ENCODE results near the gene INPP4B. TPM values are rescaled to one million over a fixed set of nuclear protein-coding genes. Genes with fewer than 3 reads are reported as not detected.

INPP4B gene
- total and polyA plus RNA-seq, 2 experiments from 2014 or later = 20.3 to 27.5 TPM

DNA sequence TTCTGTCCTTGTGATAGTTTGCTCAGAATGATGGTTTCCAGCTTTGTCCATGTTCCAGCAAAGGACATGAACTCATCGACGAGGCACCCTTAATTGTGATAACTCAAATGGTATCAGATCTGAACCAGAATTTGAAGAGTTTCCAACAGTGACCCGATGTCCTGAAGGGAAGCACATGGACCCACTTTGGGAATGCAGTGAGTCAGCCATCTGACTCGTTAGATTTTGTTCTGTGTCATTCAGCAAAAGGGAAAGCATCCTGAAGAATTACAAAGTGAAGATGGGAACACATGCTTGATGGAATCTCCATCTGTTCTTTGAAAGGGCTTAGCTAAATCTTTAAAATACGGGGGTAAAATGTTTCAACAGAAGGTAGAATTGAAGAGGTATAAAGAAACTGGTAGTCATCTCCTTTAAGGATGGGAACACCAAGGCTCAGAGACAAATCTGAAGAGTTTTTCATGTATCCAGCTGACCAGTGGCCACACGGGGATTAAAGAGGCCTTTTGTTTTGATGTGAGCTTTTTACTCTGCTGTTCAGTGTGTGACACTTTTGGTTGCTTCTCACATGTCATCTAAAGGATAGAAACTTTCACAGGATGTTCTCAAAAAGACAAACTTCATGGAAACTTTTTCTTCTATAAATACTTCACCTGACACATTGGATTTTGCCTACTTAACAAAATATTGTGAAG lies 393.8 kb downstream of the INPP4B start:
- Histone ChIP-seq H2AFZ (peak overlapping the region; percentile 38), H3K9me3 (ENCODE audit: low read depth) (no peaks in the 10 kb centered on the region), H3K9ac (no peak overlapping the region), H3F3A (ENCODE audit: insufficient read depth) (peaks cover 6% of the 10 kb centered on the region; the same call in 1 of the 2 replicates), H3K36me3 (ENCODE audit: low read depth) (no peaks in the 10 kb centered on the region), H3K27me3 (replicated peaks; ENCODE audit: insufficient read depth) (no peaks in the 10 kb centered on the region), H4K20me1 (ENCODE audit: insufficient read depth) (no peaks in the 10 kb centered on the region), H3K79me2 (ENCODE audit: insufficient read depth) (no peaks in the 10 kb centered on the region), H3K4me2 (ENCODE audit: unreplicated experiment) (no peak overlapping the region), H3K9me2 (ENCODE audit: insufficient read depth) (no peaks in the 10 kb centered on the region), H3K4me1 (ENCODE audit: insufficient read depth) (peaks cover 6% of the 10 kb centered on the region; the same call in 1 of the 2 replicates), H3K27ac (no peak overlapping the region), H3K4me3 (no peak overlapping the region)
- TF ChIP-seq EZH2phosphoT487 (IDR thresholded peaks at IDR 0.05; ENCODE audit: insufficient read depth, low read depth) (no peak), EZH2 (IDR thresholded peaks at IDR 0.05; ENCODE audit: insufficient read depth, poor library complexity, severe bottlenecking) (no peak)
- 35 to 45% methylated on average over 6 of the region's 6 CpGs for WGBS, 2 experiments (ENCODE audit: low coverage in 1 of 2, low lambda C conversion rate in 2 of 2, missing lambda C conversion rate in 2 of 2)
- DNase-seq = peak; percentile 66
- in situ Hi-C loops (cut with MboI) = no loop called here

DNA sequence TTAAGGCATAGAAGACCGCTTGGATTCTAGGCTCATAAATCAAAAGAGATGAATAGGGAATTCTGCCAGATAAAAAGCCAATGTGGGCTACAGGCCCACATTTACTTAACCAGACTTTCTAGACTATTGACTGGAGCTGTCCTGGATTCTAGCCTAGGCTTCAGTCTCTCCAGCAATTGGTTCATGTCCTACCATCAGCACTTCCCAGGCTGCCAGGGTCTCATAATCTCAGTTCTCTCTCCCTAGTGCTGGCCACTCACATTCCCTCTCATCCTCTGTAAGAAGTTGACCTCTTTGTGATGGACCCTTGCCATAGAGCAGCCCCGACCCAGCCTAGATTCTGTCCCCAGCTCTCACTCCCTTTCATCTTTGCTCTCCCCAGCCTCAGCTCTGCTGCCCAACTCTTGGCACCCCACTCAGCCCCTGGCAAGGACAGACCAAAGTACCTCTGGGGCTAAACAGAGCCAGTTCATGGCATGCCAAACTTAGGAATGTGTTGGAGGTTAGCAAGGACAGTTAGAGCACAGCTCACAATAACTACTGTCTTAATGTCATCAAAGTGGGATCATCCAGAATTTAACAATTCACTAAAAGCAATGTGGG lies 396.2 kb downstream of the INPP4B start:
- H3K27ac ChIP-seq = no peak overlapping the region
- no peaks in the 10 kb centered on the region for H3K9me2 ChIP-seq (ENCODE audit: insufficient read depth)
- peaks cover 6% of the 10 kb centered on the region; the same call in 1 of the 2 replicates for H3F3A ChIP-seq (ENCODE audit: insufficient read depth)
- H3K9me3 ChIP-seq (ENCODE audit: low read depth) = no peaks in the 10 kb centered on the region
- H4K20me1 ChIP-seq (ENCODE audit: insufficient read depth) = no peaks in the 10 kb centered on the region
- in situ Hi-C loops (cut with MboI) = no loop called here
- no peaks in the 10 kb centered on the region for H3K79me2 ChIP-seq (ENCODE audit: insufficient read depth)
- no peak overlapping the region for H3K4me3 ChIP-seq
- DNase-seq = no peak
- TF ChIP-seq EZH2 (IDR thresholded peaks at IDR 0.05; ENCODE audit: insufficient read depth, poor library complexity, severe bottlenecking) = no peak
- no peak for TF ChIP-seq EZH2phosphoT487 (IDR thresholded peaks at IDR 0.05; ENCODE audit: insufficient read depth, low read depth)
- peaks cover 6% of the 10 kb centered on the region; the same call in 1 of the 2 replicates for H3K4me1 ChIP-seq (ENCODE audit: insufficient read depth)
- no peaks in the 10 kb centered on the region for H3K27me3 ChIP-seq (replicated peaks; ENCODE audit: insufficient read depth)
- no peaks in the 10 kb centered on the region for H3K36me3 ChIP-seq (ENCODE audit: low read depth)
- no peak overlapping the region for H3K4me2 ChIP-seq (ENCODE audit: unreplicated experiment)
- no peak overlapping the region for H3K9ac ChIP-seq
- no peak overlapping the region for H2AFZ ChIP-seq
- WGBS, 2 experiments (ENCODE audit: low coverage in 1 of 2, low lambda C conversion rate in 2 of 2, missing lambda C conversion rate in 2 of 2) = 58% methylated on average over 2 of the region's 2 CpGs

DNA sequence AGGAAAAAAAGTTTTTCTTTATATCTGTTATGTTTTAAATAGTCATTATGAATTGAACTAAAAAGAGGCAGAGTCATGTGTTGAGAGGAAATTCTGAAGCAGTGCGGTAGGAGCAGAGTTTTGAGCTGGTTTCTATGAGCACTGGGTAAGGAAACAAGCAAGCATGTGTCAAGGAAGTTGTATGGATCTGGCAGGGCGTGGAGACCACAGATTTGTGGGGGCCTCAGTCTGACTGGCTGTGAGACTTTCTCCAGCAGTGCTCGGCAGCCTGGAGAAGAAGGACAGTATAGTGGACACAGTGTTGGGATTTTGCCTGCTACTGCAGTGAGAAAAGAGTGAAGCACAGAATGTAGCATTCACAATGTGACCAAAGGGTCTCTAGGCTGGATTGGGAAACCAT lies 399.1 kb downstream of the INPP4B start:
- H3K9ac ChIP-seq = no peak overlapping the region
- H2AFZ ChIP-seq = no peak overlapping the region
- WGBS, 2 experiments (ENCODE audit: low coverage in 1 of 2, low lambda C conversion rate in 2 of 2, missing lambda C conversion rate in 2 of 2) = 70 to 79% methylated on average over 3 of the region's 3 CpGs
- H3K9me3 ChIP-seq (ENCODE audit: low read depth) = no peaks in the 10 kb centered on the region
- H4K20me1 ChIP-seq (ENCODE audit: insufficient read depth) = no peaks in the 10 kb centered on the region
- H3K27ac ChIP-seq = no peak overlapping the region
- H3K79me2 ChIP-seq (ENCODE audit: insufficient read depth) = no peaks in the 10 kb centered on the region
- peaks cover 1% of the 10 kb centered on the region; the same call in 1 of the 2 replicates for H3K4me1 ChIP-seq (ENCODE audit: insufficient read depth)
- H3K36me3 ChIP-seq (ENCODE audit: low read depth) = no peaks in the 10 kb centered on the region
- H3F3A ChIP-seq (ENCODE audit: insufficient read depth) = no peaks in the 10 kb centered on the region
- H3K27me3 ChIP-seq (replicated peaks; ENCODE audit: insufficient read depth) = no peaks in the 10 kb centered on the region
- no peak overlapping the region for H3K4me3 ChIP-seq
- no peaks in the 10 kb centered on the region for H3K9me2 ChIP-seq (ENCODE audit: insufficient read depth)
- no peak overlapping the region for H3K4me2 ChIP-seq (ENCODE audit: unreplicated experiment)
- DNase-seq = no peak
- in situ Hi-C loops (cut with MboI) = no loop called here
- no peak for TF ChIP-seq EZH2phosphoT487 (IDR thresholded peaks at IDR 0.05; ENCODE audit: insufficient read depth, low read depth)
- no peak for TF ChIP-seq EZH2 (IDR thresholded peaks at IDR 0.05; ENCODE audit: insufficient read depth, poor library complexity, severe bottlenecking)

DNA sequence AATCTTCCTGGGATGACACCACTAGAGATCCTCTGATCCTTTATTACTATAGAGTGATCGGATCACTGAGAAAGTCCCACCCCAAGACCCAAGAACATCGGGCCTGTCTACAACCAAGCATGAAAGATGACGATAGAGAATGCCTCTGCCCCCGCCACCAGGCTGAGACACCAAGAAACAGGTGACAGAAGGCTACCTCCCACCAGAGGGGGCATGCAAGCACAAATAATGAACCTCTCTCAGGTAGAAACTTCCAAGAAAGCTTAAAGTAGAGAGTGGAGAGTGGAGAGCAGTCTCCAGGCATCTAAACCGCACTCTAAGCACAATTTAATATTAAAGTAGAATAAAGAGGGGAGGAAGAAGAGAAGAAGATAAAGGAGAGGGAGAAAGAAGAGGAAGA lies 402.6 kb downstream of the INPP4B start:
- Histone ChIP-seq H3K27ac (no peak overlapping the region), H2AFZ (no peak overlapping the region), H3K79me2 (ENCODE audit: insufficient read depth) (no peaks in the 10 kb centered on the region), H3K36me3 (ENCODE audit: low read depth) (no peaks in the 10 kb centered on the region), H3F3A (ENCODE audit: insufficient read depth) (no peaks in the 10 kb centered on the region), H3K4me1 (ENCODE audit: insufficient read depth) (no peaks in the 10 kb centered on the region; the same call in 1 of the 2 replicates), H3K9me3 (ENCODE audit: low read depth) (no peaks in the 10 kb centered on the region), H3K9ac (no peak overlapping the region), H3K4me2 (ENCODE audit: unreplicated experiment) (no peak overlapping the region), H3K9me2 (ENCODE audit: insufficient read depth) (no peaks in the 10 kb centered on the region), H3K27me3 (replicated peaks; ENCODE audit: insufficient read depth) (no peaks in the 10 kb centered on the region), H4K20me1 (ENCODE audit: insufficient read depth) (no peaks in the 10 kb centered on the region), H3K4me3 (no peak overlapping the region)
- TF ChIP-seq EZH2phosphoT487 (IDR thresholded peaks at IDR 0.05; ENCODE audit: insufficient read depth, low read depth) (no peak), EZH2 (IDR thresholded peaks at IDR 0.05; ENCODE audit: insufficient read depth, poor library complexity, severe bottlenecking) (no peak)
- in situ Hi-C loops (cut with MboI) = no loop called here
- 94 to 96% methylated on average over 5 of the region's 5 CpGs for WGBS, 2 experiments (ENCODE audit: low coverage in 1 of 2, low lambda C conversion rate in 2 of 2, missing lambda C conversion rate in 2 of 2)
- no peak for DNase-seq

All from GM23248 (cell line).